ENCODE results near the gene ZNF750. TPM values are rescaled to one million over a fixed set of nuclear protein-coding genes. Genes with fewer than 3 reads are reported as not detected.

ZNF750 gene
- polyA plus RNA-seq, 1 donor (not counting 4 experiments of a cell fraction or from before 2014, with no cell fraction given): 5.5 TPM

DNA sequence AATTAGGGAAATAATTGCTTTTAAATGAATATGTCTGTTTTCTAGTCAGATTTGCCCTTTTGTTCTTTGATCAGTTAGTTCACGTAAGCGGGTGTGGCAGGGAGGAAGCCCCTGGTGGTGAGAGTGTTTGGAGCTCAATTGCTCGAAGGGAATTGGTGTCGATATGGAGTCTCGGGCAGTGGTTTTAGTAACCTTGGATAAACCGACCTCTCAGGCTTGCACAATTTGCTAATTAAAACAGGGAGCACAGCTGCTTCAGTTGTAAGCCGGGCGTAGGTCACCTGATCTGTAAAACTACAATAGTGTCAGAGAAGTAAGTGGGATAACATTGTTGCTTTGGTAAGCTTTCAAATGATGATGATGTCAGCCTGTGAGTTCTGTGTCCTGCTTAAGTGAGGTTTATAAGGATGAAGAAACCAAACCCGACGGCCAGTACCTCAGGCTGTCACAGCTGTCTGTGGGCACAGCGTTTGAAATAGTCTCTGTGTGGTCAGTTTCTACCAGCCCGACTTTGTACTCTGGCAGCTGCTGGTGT is 2.9 kb downstream of the ZNF750 start:
- H2AFZ ChIP-seq (ENCODE audit: control insufficient read depth, low read length): no peak overlapping the region
- FAIRE-seq (no peak), DNase-seq (ENCODE audit: low read depth, low spot score) (no peak)
- dilution Hi-C loops (cut with MboI; ENCODE audit: extremely low pct_ligation_motif_present, low sequenced_read_pairs): no loop called here
- TF ChIP-seq EZH2 (IDR thresholded peaks at IDR 0.05; ENCODE audit: low read length): no peak
- TF ChIP-seq, protein P1, sequence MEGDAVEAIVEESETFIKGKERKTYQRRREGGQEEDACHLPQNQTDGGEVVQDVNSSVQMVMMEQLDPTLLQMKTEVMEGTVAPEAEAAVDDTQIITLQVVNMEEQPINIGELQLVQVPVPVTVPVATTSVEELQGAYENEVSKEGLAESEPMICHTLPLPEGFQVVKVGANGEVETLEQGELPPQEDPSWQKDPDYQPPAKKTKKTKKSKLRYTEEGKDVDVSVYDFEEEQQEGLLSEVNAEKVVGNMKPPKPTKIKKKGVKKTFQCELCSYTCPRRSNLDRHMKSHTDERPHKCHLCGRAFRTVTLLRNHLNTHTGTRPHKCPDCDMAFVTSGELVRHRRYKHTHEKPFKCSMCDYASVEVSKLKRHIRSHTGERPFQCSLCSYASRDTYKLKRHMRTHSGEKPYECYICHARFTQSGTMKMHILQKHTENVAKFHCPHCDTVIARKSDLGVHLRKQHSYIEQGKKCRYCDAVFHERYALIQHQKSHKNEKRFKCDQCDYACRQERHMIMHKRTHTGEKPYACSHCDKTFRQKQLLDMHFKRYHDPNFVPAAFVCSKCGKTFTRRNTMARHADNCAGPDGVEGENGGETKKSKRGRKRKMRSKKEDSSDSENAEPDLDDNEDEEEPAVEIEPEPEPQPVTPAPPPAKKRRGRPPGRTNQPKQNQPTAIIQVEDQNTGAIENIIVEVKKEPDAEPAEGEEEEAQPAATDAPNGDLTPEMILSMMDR (optimal IDR thresholded peaks at IDR 0.05 in 1 of 3, IDR thresholded peaks at IDR 0.05 in 1 of 3, conservative IDR thresholded peaks at IDR 0.05 in 1 of 3; ENCODE audit: extremely low read depth in 1 of 3, insufficient read depth in 2 of 3, low read length in 3 of 3): peak in 1 of 3 experiments; percentile 8
- H3K4me2 ChIP-seq (ENCODE audit: control insufficient read depth, extremely low read depth, insufficient read depth, low read depth, low read length): no peak overlapping the region
- peaks cover 27% of the 10 kb centered on the region for H3K4me1 ChIP-seq (ENCODE audit: control insufficient read depth, extremely low read depth, insufficient read depth, low read length)
- peaks cover 5% of the 10 kb centered on the region for H3K79me2 ChIP-seq (ENCODE audit: control insufficient read depth, insufficient read depth, low read length)
- H3K4me3 ChIP-seq (ENCODE audit: control insufficient read depth in 2 of 3, extremely low read depth in 1 of 3, insufficient read depth in 2 of 3, low read depth in 1 of 3, low read length in 3 of 3): no peak overlapping the region
- peak overlapping the region; percentile 100 for H3K27ac ChIP-seq (ENCODE audit: control insufficient read depth, insufficient read depth, low read length)
- H4K20me1 ChIP-seq (ENCODE audit: control insufficient read depth, extremely low read depth, insufficient read depth, low read length): no peaks in the 10 kb centered on the region
- no peaks in the 10 kb centered on the region for H3K27me3 ChIP-seq (ENCODE audit: control insufficient read depth, extremely low read depth, insufficient read depth, low read length)
- peaks cover 2% of the 10 kb centered on the region for H3K9me1 ChIP-seq (ENCODE audit: control insufficient read depth, extremely low read depth, insufficient read depth, low read length)
- peaks cover 3 to 14% of the 10 kb centered on the region in 2 experiments for H3K36me3 ChIP-seq (ENCODE audit: control insufficient read depth in 2 of 2, extremely low read depth in 1 of 2, insufficient read depth in 2 of 2, low read length in 2 of 2)
- H3K9ac ChIP-seq (ENCODE audit: control insufficient read depth, extremely low read depth, insufficient read depth, low read length): peak overlapping the region; percentile 92
- H3K9me3 ChIP-seq (ENCODE audit: control insufficient read depth, low read depth, low read length): no peaks in the 10 kb centered on the region

DNA sequence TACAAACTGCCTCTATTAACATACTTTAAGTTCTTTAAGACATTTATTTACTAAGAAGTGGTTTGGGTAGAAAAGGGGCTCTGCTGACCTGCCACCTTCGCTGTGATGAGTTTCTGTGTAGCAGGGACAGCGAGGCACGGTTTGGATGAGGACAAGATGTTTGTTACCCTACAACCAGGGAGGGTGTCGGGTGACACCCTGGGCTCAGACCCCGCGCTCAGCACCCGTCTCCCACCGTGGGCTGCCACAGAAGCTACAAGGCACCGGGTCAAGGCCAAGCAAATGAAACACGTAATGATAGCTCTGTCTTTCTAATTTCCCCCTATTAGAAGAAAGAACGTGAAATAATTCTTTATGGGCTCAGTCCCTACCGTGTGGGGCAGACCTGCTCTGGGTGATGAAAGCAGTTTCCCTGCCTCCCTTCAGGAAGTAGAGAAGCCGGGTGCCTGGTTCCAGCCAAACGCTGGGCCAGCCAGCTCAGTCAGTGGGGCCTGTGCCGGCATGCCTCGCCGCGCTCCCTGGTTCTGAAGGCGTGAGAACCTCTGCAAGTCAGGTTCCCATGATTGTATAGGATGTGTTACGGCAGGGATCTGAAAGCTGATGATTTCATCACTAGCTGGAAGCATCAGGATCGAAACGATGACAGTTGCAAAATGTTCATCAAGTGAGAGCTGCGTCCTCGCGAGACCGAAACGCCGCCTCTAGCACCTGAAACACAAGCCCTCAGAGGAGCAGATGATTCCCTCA is 3.9 kb downstream of the ZNF750 start:
- peak overlapping the region; percentile 92 for H3K9ac ChIP-seq (ENCODE audit: control insufficient read depth, extremely low read depth, insufficient read depth, low read length)
- H2AFZ ChIP-seq (ENCODE audit: control insufficient read depth, low read length): peak overlapping the region; percentile 43
- dilution Hi-C loops (cut with MboI; ENCODE audit: extremely low pct_ligation_motif_present, low sequenced_read_pairs): no loop called here
- peaks cover 27% of the 10 kb centered on the region for H3K4me1 ChIP-seq (ENCODE audit: control insufficient read depth, extremely low read depth, insufficient read depth, low read length)
- H4K20me1 ChIP-seq (ENCODE audit: control insufficient read depth, extremely low read depth, insufficient read depth, low read length): no peaks in the 10 kb centered on the region
- peaks cover 6 to 15% of the 10 kb centered on the region in 2 experiments for H3K36me3 ChIP-seq (ENCODE audit: control insufficient read depth in 2 of 2, extremely low read depth in 1 of 2, insufficient read depth in 2 of 2, low read length in 2 of 2)
- H3K79me2 ChIP-seq (ENCODE audit: control insufficient read depth, insufficient read depth, low read length): peaks cover 5% of the 10 kb centered on the region
- no peaks in the 10 kb centered on the region for H3K9me1 ChIP-seq (ENCODE audit: control insufficient read depth, extremely low read depth, insufficient read depth, low read length)
- no peaks in the 10 kb centered on the region for H3K27me3 ChIP-seq (ENCODE audit: control insufficient read depth, extremely low read depth, insufficient read depth, low read length)
- peak overlapping the region in 1 of 3 experiments; percentile 41 for H3K4me3 ChIP-seq (ENCODE audit: control insufficient read depth in 2 of 3, extremely low read depth in 1 of 3, insufficient read depth in 2 of 3, low read depth in 1 of 3, low read length in 3 of 3)
- H3K9me3 ChIP-seq (ENCODE audit: control insufficient read depth, low read depth, low read length): no peaks in the 10 kb centered on the region
- DNase-seq (ENCODE audit: low read depth, low spot score) (peak; percentile 92), FAIRE-seq (peak; percentile 99)
- peak overlapping the region; percentile 100 for H3K27ac ChIP-seq (ENCODE audit: control insufficient read depth, insufficient read depth, low read length)
- TF ChIP-seq, protein P1 (optimal IDR thresholded peaks at IDR 0.05 in 1 of 3, IDR thresholded peaks at IDR 0.05 in 1 of 3, conservative IDR thresholded peaks at IDR 0.05 in 1 of 3; ENCODE audit: extremely low read depth in 1 of 3, insufficient read depth in 2 of 3, low read length in 3 of 3): peak in 1 of 3 experiments; percentile 8
- TF ChIP-seq EZH2 (IDR thresholded peaks at IDR 0.05; ENCODE audit: low read length): no peak
- H3K4me2 ChIP-seq (ENCODE audit: control insufficient read depth, extremely low read depth, insufficient read depth, low read depth, low read length): peak overlapping the region; percentile 85

Data from keratinocyte (primary cell).